Stimulated activated CD8-positive, alpha-beta memory T cell treated with anti-CD3 and anti-CD28 coated beads, Interleukin-4, amount 100 ng/mL, for 1 hour (primary cell): ENCODE measurements around the gene MAK.
"Not testable (repeated sequence)": the region's sequence is repeated elsewhere in the genome, so short reads cannot be mapped to it uniquely, and the experiment has no call there.

Source experiments
- DNase-seq, 2 donors: peaks; one replicate each; pipeline ENCODE4 v3.0.0-alpha.2; 2020; ENCODE audit warnings: low read depth in 2 of 2, low spot score in 1 of 2

MAK gene

DNA sequence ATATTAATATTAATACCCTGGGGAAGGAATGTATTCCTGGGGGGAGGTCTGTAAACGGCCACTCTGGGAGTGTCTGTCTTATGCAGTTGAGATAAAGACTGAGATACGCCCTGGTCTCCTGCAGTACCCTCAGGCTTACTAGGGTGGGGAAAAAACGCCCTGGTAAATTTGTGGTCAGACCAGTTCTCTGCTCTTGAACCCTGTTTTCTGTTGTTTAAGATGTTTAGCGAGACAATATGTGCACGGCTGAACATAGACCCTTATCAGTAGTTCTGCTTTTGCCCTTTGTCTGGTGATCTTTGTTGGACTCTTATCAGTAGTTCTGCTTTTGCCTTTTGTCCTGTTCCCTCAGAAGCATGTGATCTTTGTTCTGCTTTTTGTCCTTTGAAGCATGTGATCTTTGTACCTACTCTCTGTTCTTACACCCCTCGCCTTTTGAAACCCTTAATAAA, 15.5 kb upstream of the MAK start:
- DNase-seq, result not testable (repeated sequence)

DNA sequence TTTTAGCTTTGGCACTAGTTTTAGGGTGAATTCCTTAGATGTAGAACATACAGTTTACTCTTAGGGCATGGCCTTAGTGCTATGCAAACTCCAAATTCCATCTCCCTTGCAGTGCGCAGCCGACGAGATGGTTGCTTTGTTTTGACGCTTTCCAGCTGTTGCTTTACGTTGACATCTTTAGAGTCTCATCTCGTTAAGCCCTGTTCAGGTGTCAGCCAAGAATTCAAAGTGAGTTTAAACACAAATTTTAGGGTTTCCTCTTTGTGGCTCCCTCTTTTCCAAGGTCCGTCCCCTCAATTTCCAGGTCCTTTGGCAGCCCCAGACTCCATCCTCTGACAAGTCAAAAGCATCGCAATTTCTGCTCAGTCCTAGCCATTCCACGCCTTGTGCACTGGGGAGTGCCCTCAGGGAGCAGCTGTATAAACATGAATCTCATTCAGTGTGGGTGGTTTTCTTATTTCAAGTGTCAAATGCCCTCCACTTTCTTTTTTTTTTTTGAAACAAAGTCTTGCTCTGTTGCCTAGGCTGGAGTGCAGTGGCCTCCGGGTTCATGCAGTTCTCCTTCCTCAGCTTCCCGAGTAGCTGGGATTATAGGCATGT, 14.1 kb upstream of the MAK start:
- no peak for DNase-seq

DNA sequence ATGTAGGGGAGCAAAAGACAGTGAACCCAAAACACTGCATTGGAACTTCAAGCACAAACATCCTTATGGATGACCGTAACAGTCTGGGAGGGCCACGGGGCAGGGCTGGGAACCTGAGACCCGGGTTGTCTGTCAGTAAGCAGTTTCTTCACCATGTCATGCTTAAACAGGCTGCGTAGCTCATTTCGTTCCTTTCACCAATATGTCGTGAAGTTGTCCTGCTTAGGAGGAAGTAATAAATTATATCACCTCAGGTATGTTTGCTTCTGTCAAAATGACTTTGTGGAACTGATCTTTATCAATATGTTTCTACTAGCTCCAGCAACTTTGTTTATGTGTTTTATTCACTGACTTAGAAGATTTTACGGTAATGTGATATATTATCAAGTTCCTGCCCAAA, 12.4 kb upstream of the MAK start:
- no peak for DNase-seq

GRCh38 chr6:10849901-10850300, 11.6 kb upstream of the MAK start:
- DNase-seq, result no peak

DNA sequence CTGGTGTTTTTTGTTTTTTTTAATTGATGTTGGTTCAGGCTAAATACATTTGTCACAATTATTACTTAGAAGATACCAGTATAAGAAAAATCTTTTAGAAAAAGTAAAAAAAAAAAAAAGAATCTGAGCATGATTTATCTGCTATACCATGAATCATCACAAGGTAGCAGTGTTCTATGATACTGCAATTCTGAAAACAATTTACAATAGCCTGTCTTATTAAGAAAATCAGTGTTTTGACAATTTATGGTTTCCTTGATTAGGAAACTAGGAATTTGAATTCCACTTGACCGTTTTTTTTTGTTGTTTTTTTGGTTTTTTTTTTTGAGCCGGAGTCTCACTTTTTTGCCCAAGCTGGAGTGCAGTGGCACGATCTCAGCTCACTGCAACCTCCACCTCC, 9.3 kb upstream of the MAK start:
- DNase-seq, result no peak

DNA sequence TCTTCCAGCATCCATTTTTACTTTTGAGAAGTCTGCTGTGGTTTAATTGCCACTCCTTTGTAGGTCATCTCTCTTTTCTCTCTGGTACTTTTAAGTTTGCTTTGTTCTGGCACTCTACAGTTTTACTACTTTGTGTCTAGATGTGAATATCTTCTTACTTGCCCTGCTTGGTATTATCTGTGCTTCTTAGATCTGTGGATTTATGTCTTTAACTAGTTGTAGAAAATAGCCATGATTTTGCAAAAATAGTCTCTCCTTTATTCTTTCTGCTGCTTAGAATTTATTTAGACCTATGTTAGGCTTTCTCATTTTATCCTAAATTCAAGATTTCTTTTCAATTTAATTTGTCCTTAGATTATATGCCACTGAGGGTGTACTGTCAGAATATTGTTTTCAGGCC, 5.2 kb upstream of the MAK start:
- DNase-seq, result no peak

- DNase-seq, result no peak
Measured at GRCh38 chr6:10838794-10839333, 525 bp upstream of the MAK start.

DNA sequence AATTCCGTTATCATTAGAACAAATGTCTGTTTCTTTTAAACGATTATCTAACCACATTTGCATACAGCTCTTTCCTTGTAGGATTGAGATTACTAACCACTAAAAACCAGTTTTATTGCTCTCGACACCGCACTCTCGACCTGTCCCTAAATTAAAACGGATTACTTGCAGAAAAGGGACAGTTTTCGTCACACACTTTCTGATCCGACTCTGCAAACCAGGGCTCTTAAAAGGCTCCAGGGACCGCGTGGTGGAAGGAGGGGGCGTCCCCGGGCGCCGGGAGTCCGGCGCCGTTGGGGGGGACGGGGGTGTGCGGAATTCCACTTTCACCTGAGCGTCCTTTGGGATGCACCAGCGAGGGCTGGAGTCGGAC, 731 bp downstream of the MAK start:
- DNase-seq, result no peak

- no peak for DNase-seq
Measured at GRCh38 chr6:10837009-10837621, 1.2 kb downstream of the MAK start.

- no peak for DNase-seq
Measured at GRCh38 chr6:10834823-10835222, 3.5 kb downstream of the MAK start.

DNA sequence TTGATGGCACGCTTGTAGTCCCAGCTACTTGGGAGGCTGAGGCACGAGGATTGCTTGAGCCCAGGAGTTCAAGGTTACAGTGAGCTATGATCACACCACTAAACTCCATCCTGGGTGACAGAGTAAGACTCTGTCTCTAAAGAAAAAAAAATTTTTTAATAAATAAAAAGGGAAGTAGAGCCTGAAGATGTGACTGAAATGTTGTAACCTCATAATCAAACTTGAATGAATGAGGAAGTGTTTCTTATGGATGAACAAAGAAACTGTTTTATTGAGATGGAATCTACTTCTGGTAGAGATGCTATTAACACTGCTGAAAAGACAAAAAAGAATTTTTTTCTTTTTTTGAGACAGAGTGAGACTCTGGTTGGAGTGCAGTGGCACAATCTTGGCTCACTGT, 6.7 kb downstream of the MAK start:
- no peak for DNase-seq

- no peak for DNase-seq
Measured at GRCh38 chr6:10824819-10825218, 13.5 kb downstream of the MAK start.

GRCh38 chr6:10824297-10824696, 14.0 kb downstream of the MAK start:
- DNase-seq, result no peak

DNA sequence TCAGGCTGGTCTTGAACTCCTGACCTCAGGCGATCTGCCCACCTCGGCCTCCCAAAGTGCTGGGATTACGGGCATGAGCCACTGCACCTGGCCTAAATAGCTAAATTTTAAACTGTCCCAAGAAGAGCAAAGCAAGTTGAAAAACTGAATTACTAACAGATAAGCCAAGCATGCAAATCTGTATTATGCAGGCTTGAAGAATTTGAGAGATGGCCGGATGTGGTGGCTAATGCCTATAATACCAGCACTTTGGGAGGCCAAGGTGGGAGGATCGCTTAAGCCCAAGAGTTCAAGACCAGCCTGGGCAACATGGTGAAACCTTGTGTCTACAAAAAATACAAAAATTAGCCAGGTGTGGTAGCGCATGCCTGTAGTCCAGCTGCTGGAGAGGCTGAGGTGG, 24.2 kb downstream of the MAK start:
- DNase-seq, result not testable (repeated sequence)

DNA sequence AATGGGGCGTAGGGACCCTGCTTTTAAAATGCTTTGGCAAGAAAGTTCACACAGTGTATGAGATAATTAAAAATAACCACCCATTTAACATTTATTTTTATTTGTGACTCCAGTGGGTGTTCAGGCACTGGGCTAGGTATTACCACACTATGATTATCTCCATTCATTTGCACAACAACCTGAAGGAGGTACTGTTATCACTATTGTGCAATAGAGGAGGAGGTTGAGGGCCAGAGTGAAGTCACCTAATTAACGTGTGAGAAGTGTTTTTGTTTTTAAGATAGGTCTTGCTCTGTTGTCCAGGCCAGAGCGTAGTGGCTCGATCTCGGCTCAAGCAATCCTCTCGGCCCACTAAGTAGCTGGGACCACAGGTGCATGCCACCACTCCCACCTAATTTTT, 29.2 kb downstream of the MAK start:
- no peak for DNase-seq

DNA sequence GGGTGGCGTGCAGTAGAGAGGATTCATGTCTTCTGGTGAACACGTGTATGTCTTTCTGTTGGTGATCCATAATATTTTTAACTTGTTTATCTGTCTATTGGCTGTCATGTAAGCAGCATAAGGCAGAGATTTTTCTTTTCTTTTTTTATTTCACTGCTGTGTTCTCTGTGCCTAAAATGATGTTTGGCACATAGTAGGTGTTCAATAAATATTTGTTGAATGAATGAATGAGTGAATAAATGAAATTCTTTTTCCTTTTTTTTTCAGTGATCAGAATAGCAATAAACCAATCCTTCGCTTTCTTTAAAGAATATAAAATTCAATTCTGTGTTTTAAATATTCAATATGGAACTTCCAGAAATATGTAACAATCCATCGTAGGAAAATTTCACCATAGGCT, 30.0 kb downstream of the MAK start:
- DNase-seq, result no peak

- peak; percentile 22 to 39 for DNase-seq
Measured at GRCh38 chr6:10801224-10801848, 37.0 kb downstream of the MAK start.

DNA sequence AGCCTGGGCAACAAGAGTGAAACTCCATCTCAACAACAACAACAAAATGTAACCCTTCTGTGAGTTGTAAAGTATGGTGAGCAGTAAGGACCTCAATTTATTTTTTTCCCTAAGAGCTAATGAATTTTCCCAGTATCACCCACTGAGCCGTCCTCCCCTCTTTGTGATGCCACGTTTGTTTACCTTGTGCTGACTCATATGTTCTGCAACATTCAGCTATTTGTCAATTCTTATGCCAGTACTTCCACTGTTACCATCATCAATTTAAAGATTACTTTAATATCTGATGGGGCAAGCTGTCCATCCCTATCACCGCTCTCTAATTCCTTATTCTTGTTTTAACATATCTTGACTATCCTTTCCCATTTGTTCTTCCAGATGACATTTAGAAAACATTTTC, 37.5 kb downstream of the MAK start:
- no peak for DNase-seq

GRCh38 chr6:10794239-10794638, 44.1 kb downstream of the MAK start:
- DNase-seq, result no peak

DNA sequence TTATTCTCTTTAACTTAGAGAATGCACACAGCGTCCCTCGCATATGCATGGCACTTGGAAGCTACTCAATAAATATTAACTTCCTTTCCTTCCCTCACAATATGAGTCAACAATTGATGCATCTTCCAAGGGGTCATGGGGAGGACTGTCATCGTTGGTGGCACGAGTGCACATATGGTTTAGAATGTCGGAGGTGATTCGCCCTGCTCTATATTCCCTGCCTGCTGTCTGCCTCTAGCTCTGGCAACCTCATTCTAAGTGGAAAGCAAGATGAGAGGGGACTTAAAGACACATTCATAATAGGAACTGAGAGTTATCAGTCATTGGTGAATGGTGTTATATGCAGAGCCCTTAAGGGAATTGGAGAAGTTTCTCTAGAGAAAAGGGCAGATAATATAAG, 44.6 kb downstream of the MAK start:
- DNase-seq, result no peak

DNA sequence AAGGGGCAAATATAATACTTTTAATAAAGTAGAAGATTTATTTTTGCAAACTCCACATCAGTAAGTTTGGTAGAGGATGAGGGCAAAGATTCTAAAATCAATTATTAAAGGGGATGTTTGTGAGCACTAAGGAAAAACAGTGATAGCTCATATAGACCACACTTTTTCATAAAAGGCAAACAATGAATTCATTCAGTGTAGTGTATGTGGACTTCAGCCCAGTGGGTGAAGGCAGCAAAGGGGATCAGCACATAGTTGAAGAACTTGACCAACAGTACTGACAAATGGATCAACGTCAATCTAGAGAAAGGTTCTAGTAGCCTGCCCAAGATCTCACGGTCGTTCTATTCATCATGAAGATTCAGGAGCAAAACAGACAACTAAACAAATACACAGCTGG, 45.3 kb downstream of the MAK start:
- DNase-seq, result no peak

DNA sequence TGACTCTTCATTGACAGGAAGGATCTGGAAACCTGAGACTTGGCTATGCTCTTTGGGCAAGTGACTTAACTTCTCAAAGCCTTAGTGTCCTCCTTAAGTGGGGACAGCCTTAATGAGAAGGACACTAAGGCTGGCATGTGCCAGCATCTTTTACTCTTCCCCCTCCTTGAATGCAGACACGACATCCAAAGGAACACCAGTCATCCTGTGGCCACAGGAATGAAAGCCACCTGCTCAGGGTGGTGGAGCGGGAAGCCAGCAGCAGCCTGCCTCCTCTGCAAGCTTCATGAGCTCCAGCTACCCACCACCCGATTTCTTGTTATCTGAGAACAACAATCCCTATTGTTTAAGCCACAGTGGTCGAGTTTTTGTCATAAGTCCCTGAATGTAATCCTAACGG, 46.2 kb downstream of the MAK start:
- no peak for DNase-seq

DNA sequence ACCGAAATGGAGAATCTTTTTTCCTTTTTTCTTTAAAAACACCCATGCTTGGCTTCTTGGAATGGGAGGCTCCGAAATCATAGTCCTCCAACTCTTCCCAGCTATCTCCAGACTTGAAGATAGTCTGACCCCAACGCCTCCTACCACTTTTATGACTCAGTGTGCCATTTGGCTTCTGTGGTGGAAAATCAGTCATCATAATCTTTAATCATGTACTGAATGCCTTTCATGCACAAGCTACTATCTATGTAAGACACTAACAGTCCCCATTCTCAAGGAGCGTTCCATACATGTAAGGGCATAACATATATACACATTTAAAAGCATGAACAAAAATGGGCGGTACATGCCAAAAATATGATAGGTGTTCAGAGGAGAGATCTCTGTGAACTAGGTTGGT, 46.7 kb downstream of the MAK start:
- DNase-seq, result no peak
